GM19193 (cell line): Measurements from ENCODE around the gene CNDP2.

Source experiments
- POLR2A ChIP-seq: IDR thresholded peaks from 4 replicates; pipeline ENCODE4 v1.6.1; 2011; ENCODE audit not compliant: insufficient read depth, insufficient read length; ENCODE audit errors: extremely low read depth

Gene CNDP2

GRCh38 chr18:74459889-74460288 lies 36.3 kb upstream of the CNDP2 start:
- no peak for TF ChIP-seq POLR2A

- TF ChIP-seq POLR2A: no peak
These were observed 35.3 kb upstream of the CNDP2 start for GRCh38 chr18:74460825-74461224.

- TF ChIP-seq POLR2A: no peak
These were observed 32.9 kb upstream of the CNDP2 start for GRCh38 chr18:74463254-74463653.

- TF ChIP-seq POLR2A: no peak
These were observed 32.2 kb upstream of the CNDP2 start for GRCh38 chr18:74463983-74464382.

- no peak for TF ChIP-seq POLR2A
These were observed 30.4 kb upstream of the CNDP2 start for GRCh38 chr18:74465775-74466174.

- no peak for TF ChIP-seq POLR2A
These were observed 27.6 kb upstream of the CNDP2 start for GRCh38 chr18:74468547-74469061.

GRCh38 chr18:74472312-74472711 lies 23.9 kb upstream of the CNDP2 start:
- no peak for TF ChIP-seq POLR2A

- no peak for TF ChIP-seq POLR2A
These were observed 22.1 kb upstream of the CNDP2 start for GRCh38 chr18:74473976-74474640.

- TF ChIP-seq POLR2A: no peak
These were observed 20.0 kb upstream of the CNDP2 start for GRCh38 chr18:74476140-74476539.

GRCh38 chr18:74477771-74478170 lies 18.4 kb upstream of the CNDP2 start:
- TF ChIP-seq POLR2A: no peak

- no peak for TF ChIP-seq POLR2A
These were observed 17.8 kb upstream of the CNDP2 start for GRCh38 chr18:74478316-74478715.

GRCh38 chr18:74478880-74479279 lies 17.3 kb upstream of the CNDP2 start:
- TF ChIP-seq POLR2A: no peak

- TF ChIP-seq POLR2A: no peak
These were observed 16.5 kb upstream of the CNDP2 start for GRCh38 chr18:74479486-74480148.

- no peak for TF ChIP-seq POLR2A
These were observed 16.0 kb upstream of the CNDP2 start for GRCh38 chr18:74480149-74480651.

- no peak for TF ChIP-seq POLR2A
These were observed 13.5 kb upstream of the CNDP2 start for GRCh38 chr18:74482697-74483096.

- TF ChIP-seq POLR2A: no peak
These were observed 9.9 kb upstream of the CNDP2 start for GRCh38 chr18:74486119-74486849.

GRCh38 chr18:74488354-74488753 lies 7.8 kb upstream of the CNDP2 start:
- no peak for TF ChIP-seq POLR2A
